GM19193 (cell line): Measurements from ENCODE around the gene FMNL1.

Experiments
- POLR2A ChIP-seq: IDR thresholded peaks from 4 replicates; pipeline ENCODE4 v1.6.1; 2011; ENCODE audit not compliant: insufficient read depth, insufficient read length; ENCODE audit errors: extremely low read depth

The FMNL1 gene

GRCh38 chr17:45229681-45230409, 8.2 kb downstream of the FMNL1 start:
- TF ChIP-seq POLR2A, result no peak

- TF ChIP-seq POLR2A, result no peak
These were observed 8.7 kb downstream of the FMNL1 start for GRCh38 chr17:45230410-45230786.

GRCh38 chr17:45230787-45231480, 9.2 kb downstream of the FMNL1 start:
- TF ChIP-seq POLR2A, result no peak

DNA sequence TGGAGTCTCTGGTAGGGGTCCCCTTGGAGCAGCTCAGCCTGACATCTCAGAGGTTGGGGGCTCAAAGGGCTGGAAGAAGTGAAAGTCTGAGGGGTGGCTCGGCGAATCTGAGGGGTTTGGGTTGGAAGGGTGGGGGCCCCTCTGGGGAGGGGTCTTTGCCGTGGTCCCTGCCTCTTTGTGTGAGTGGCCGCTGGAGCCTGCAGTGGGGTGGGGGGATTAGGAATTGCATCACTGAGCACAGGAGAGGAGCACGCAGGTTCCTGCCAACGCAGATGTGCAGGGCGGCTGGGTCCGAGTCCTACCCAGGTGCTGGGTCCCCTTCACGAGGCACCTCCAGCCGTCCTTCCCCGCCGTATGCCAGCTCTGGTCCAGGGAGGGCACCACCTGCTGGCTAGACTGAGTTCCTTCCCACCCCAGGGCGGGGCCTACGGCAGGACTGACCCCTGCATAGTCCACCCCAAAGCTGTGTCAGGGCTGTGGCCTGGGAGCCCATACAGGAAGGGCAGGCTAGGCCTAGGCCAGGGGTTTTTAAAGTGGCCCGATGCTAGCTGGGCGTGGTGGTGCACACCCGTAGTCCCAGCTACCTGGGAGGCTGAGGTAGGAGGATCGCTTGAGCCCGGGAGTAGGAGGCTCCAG, 9.9 kb downstream of the FMNL1 start:
- no peak for TF ChIP-seq POLR2A

DNA sequence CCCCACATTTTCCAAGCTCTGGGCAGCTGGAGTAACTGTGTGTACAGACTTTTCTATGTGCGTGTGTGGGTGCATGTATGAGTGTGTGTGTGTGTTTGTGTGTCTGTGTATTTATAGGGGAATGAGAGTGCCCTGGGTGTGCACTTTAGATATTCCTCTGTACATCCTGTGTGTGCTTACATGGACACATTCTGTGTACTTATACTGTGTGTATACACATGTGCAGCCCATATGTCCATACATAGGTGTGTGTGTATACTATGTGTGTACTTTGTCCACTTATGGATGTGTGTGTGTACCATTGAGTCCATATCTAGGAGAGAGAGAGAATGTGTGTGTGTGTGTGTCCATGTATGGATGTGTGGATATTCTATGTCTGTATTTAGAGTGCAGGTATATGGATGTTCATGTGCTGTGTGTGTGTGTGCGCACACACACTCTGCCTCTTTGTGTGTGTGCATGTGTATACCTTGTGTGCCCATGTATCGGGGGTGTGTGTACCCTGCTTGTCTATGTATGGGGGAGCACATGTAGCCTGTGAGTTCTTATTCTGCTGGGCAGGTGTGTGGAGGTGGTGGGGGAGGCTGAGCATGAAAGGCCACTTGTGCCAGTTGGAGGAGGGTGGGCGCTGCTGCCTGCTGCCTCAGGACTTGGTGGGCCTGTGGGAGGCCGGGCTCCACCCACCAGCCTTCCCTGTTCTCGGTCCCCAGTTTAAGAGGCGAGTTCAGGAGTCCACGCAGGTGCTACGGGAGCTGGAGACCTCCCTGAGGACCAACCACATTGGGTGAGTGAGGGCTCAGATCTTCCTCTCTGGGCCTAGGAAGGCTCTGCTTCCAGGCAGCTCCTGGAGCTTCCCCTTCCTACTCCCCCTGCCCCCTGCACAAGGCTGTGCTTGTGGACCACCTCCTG, 11.1 kb downstream of the FMNL1 start:
- no peak for TF ChIP-seq POLR2A

DNA sequence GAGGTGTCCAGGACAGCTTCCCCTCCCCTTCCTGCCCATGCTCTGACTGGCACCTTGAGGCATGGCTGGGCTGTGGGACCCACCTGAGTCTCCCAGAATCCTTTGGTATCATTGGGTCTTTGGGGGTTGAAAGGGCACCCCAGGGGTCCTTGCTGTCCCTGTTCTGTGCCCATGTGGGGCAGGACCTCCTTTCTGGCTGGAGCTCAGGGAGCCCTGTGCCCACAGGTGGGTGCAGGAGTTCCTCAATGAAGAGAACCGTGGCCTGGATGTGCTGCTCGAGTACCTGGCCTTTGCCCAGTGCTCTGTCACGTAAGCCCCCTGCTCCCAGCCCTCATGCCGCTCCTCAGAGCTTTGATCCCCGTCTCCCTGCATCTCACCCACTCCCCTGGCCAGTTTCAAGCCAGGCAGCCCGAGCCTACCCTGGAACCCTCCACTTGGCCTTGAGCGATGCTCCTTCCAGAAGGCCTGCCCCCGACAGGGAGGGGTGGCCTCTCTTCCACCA, 11.8 kb downstream of the FMNL1 start:
- TF ChIP-seq POLR2A, result no peak

GRCh38 chr17:45234641-45235415, 13.1 kb downstream of the FMNL1 start:
- TF ChIP-seq POLR2A, result no peak

- no peak for TF ChIP-seq POLR2A
These were observed 14.0 kb downstream of the FMNL1 start for GRCh38 chr17:45235416-45236281.

DNA sequence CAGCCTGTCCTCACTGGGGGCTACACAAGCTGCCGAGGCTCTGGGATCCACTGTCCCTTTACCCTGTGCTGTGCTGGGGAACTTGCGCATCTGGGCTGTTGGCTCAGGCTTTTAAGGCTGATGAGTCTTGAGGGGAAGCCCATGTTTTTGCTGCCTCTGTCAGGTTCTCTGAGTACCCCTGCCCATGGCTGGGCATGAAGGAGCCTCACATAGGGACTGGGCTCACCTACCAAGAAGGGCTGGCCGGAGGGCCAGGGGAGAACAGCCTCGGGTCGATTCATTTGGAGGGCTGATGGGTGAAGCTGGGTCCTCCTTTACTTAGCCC, 14.6 kb downstream of the FMNL1 start:
- no peak for TF ChIP-seq POLR2A

- no peak for TF ChIP-seq POLR2A
These were observed 16.0 kb downstream of the FMNL1 start for GRCh38 chr17:45237686-45238085.

DNA sequence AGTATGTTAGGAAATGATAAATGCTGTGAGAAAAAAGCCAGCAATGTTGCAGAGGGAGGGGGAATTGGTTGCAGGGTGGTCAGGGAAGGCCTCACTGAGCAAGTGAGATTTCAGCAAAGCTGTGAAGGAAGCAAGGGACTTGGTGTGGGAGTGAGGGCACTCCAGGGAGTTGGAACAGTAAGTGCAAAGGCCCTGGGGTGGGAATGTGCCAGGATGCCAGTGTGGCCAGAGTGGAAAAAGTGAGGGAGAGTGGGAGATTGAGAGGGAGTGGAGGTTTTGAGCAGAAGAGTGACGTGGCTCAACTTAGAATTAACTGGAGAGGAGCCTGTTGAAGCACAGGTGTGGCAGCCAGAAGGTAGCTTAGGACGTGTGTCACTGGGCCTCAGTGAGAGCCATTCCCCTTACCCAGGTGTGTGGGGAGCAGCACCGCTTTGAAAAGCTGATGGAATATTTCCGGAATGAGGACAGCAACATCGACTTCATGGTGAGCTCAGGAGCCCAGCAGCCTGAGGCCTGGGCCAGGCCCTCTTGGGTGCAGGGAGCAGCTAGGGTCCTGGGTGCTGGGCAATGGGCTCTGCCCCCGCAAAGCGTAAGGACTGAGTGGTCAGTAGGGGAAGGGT, 16.6 kb downstream of the FMNL1 start:
- TF ChIP-seq POLR2A, result peak; percentile 8

GRCh38 chr17:45240905-45241327, 19.2 kb downstream of the FMNL1 start:
- no peak for TF ChIP-seq POLR2A
